Stimulated activated CD4-positive, alpha-beta T cell treated with anti-CD3 and anti-CD28 coated beads, Interleukin-4, amount 100 ng/mL, for 24 hours (primary cell): Measurements from ENCODE around the gene PCDHGB3.
"Not testable (repeated sequence)": the region's sequence is repeated elsewhere in the genome, so short reads cannot be mapped to it uniquely, and the experiment has no call there.

ENCODE experiments used
- DNase-seq: peaks from one replicate; pipeline ENCODE4 v3.0.0-alpha.2; 2020

Gene PCDHGB3

GRCh38 chr5:141369994-141370848, at the start of gene PCDHGB3:
Gene PCDHGB3, plus strand, starts transcription at chr5:141370242. Its CDS starts 153 bp downstream, at chr5:141370395.
- DNase-seq: no peak

- DNase-seq: no peak
Observed at GRCh38 chr5:141322261-141322660, 47.8 kb upstream of the PCDHGB3 start.

- DNase-seq: peak; percentile 72
Observed at GRCh38 chr5:141326088-141326854, 43.8 kb upstream of the PCDHGB3 start.

GRCh38 chr5:141328231-141328630, 41.8 kb upstream of the PCDHGB3 start:
- DNase-seq: no peak

- no peak for DNase-seq
Observed at GRCh38 chr5:141330299-141331080, 39.6 kb upstream of the PCDHGB3 start, which contains the start of gene PCDHGA1. Gene PCDHGA1, plus strand, starts transcription at chr5:141330514.

GRCh38 chr5:141332571-141332970, 37.5 kb upstream of the PCDHGB3 start:
- DNase-seq: not testable (repeated sequence)

- no peak for DNase-seq
Observed at GRCh38 chr5:141338538-141339306, 31.3 kb upstream of the PCDHGB3 start, which contains the start of gene PCDHGA2. Gene PCDHGA2, plus strand, starts transcription at chr5:141338760.

- not testable (repeated sequence) for DNase-seq
Observed at GRCh38 chr5:141340781-141341354, 29.2 kb upstream of the PCDHGB3 start.

- DNase-seq: no peak
Observed at GRCh38 chr5:141342773-141343172, 27.3 kb upstream of the PCDHGB3 start.

GRCh38 chr5:141343242-141343952, 26.6 kb upstream of the PCDHGB3 start, which contains the start of gene PCDHGA3:
Gene PCDHGA3, plus strand, starts transcription at chr5:141343829. Its CDS starts 205 bp downstream, at chr5:141344034.
- no peak for DNase-seq

- no peak for DNase-seq
Observed at GRCh38 chr5:141343953-141344463, 26.0 kb upstream of the PCDHGB3 start.

- DNase-seq: no peak
Observed at GRCh38 chr5:141345327-141345726, 24.7 kb upstream of the PCDHGB3 start.

GRCh38 chr5:141346017-141346416, 24.0 kb upstream of the PCDHGB3 start:
- DNase-seq: not testable (repeated sequence)

- peak; percentile 18 for DNase-seq
Observed at GRCh38 chr5:141349917-141350619, 20.0 kb upstream of the PCDHGB3 start, which contains the start of gene PCDHGB1. Gene PCDHGB1, plus strand, starts transcription at chr5:141350099. Its CDS starts 162 bp downstream, at chr5:141350261.

GRCh38 chr5:141351591-141351990, 18.5 kb upstream of the PCDHGB3 start:
- no peak for DNase-seq

GRCh38 chr5:141354900-141355469, 15.1 kb upstream of the PCDHGB3 start, which contains the start of gene PCDHGA4:
Gene PCDHGA4, plus strand, starts transcription at chr5:141355021. Its CDS starts 87 bp downstream, at chr5:141355108.
- no peak for DNase-seq

- no peak for DNase-seq
Observed at GRCh38 chr5:141355641-141356040, 14.4 kb upstream of the PCDHGB3 start.

- DNase-seq: no peak
Observed at GRCh38 chr5:141356133-141356532, 13.9 kb upstream of the PCDHGB3 start.

- no peak for DNase-seq
Observed at GRCh38 chr5:141356950-141357349, 13.1 kb upstream of the PCDHGB3 start.
